NT2/D1 (cell line): ENCODE measurements around the gene SURF2.

Experiments used
- SUZ12 ChIP-seq: IDR thresholded peaks from 2 replicates; pipeline ENCODE4 v1.6.1; 2011; ENCODE audit not compliant: insufficient read length, insufficient read depth; ENCODE audit errors: extremely low read depth
- YY1 ChIP-seq: IDR thresholded peaks from 2 replicates; pipeline ENCODE4 v1.6.1; 2011; ENCODE audit not compliant: insufficient read length, insufficient read depth
- ZNF274 ChIP-seq: IDR thresholded peaks from 2 replicates; pipeline ENCODE4 v1.6.1; 2011; ENCODE audit warnings: mild to moderate bottlenecking, low read depth, low read length

- no peak for TF ChIP-seq SUZ12
- no peak for TF ChIP-seq ZNF274
- TF ChIP-seq YY1 = no peak
Measured at GRCh38 chr9:133371261-133371711, 14.9 kb downstream of the SURF2 start.
